ENCODE measurements around the gene PRRT1. TPM values are rescaled to one million over a fixed set of nuclear protein-coding genes. Genes with fewer than 3 reads are reported as not detected.

The PRRT1 gene
- polyA plus RNA-seq, 2 of the 4 experiments (the other 2 are of a cell fraction) = 0.19 to 0.63 TPM

DNA sequence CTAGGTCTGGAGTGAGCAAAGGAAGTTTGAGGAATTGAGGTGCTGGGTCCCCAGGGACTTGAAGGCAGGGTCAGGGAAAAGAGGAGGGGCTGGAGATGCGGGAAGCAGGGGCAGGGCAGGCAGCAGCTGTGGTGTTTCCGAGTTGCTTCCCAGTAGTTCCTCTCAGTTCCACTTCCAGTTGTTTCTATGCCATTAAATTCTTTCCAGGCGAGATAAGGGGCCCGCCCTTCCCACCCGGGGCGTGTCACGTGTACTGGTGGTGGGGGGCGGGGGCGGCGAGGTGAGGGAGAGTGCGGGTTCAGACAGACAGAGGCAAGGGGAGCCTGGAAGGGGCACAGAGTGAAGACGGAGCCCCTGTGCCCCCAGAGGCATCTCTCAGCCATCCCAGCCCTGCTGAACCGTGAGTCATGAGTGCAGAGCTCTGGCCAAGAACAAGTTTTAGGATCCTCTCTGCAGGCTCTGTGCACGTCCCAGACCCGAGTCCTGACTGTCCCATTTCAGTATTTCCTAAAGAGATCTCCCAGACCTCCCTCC lies 43.6 kb downstream of the PRRT1 start:
- ATAC-seq (peak; percentile 52 to 71; a peak in 4 of 6 replicates), FAIRE-seq (no peak), DNase-seq (ENCODE audit: low read depth in 1 of 2, low spot score in 1 of 2) (no peak)
- WGBS (ENCODE audit: missing lambda C conversion rate) = 27% methylated on average over 5 of the region's 15 CpGs
- ChIA-PET CTCF (interaction anchor here (0.6 to 5.5 kb wide), 2 partner anchors 9 to 21 kb away, joined by 3 to 39 read pairs; no protein-coding TSS in a partner anchor), POLR2A (interaction anchor here (1.5 kb wide), 1 partner anchor 15 kb away, joined by 3 read pairs; no protein-coding TSS in a partner anchor)
- no peak overlapping the region for H3K4me3 ChIP-seq
- no peaks in the 10 kb centered on the region for H3K9me3 ChIP-seq
- peak overlapping the region; percentile 41; the same call in 2 of the 3 replicates for H3K4me2 ChIP-seq
- H3K27ac ChIP-seq = peak overlapping the region in 1 of 2 experiments; percentile 55; a peak in 3 of 6 replicates
- TF ChIP-seq RCOR1 (IDR thresholded peaks at IDR 0.05; ENCODE audit: low read depth, low read length) (no peak), ZFP36 (IDR thresholded peaks at IDR 0.05; ENCODE audit: borderline replicate concordance, partially characterized antibody) (no peak), POLR2AphosphoS2 (conservative IDR thresholded peaks at IDR 0.05; ENCODE audit: low read length) (no peak), CBX8 (IDR thresholded peaks at IDR 0.05) (no peak), CEBPB (IDR thresholded peaks at IDR 0.05) (no peak), RARB (CRISPR knock-in tag; IDR thresholded peaks at IDR 0.05) (no peak), EHMT2 (IDR thresholded peaks at IDR 0.05; ENCODE audit: low read depth) (no peak), MAFK (IDR thresholded peaks at IDR 0.05; ENCODE audit: partially characterized antibody) (no peak), CBX2 (IDR thresholded peaks at IDR 0.05; ENCODE audit: borderline replicate concordance, low read depth) (no peak), FOXS1 (CRISPR knock-in tag; IDR thresholded peaks at IDR 0.05) (no peak), EHF (CRISPR knock-in tag; IDR thresholded peaks at IDR 0.05) (no peak), CHD4 (IDR thresholded peaks at IDR 0.05; ENCODE audit: borderline replicate concordance) (no peak)
- TF ChIP-seq, protein P1, sequence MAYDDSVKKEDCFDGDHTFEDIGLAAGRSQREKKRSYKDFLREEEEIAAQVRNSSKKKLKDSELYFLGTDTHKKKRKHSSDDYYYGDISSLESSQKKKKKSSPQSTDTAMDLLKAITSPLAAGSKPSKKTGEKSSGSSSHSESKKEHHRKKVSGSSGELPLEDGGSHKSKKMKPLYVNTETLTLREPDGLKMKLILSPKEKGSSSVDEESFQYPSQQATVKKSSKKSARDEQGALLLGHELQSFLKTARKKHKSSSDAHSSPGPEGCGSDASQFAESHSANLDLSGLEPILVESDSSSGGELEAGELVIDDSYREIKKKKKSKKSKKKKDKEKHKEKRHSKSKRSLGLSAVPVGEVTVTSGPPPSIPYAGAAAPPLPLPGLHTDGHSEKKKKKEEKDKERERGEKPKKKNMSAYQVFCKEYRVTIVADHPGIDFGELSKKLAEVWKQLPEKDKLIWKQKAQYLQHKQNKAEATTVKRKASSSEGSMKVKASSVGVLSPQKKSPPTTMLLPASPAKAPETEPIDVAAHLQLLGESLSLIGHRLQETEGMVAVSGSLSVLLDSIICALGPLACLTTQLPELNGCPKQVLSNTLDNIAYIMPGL (CRISPR knock-in tag; IDR thresholded peaks at IDR 0.05; ENCODE audit: borderline replicate concordance) = no peak
- TF ChIP-seq, protein P2, sequence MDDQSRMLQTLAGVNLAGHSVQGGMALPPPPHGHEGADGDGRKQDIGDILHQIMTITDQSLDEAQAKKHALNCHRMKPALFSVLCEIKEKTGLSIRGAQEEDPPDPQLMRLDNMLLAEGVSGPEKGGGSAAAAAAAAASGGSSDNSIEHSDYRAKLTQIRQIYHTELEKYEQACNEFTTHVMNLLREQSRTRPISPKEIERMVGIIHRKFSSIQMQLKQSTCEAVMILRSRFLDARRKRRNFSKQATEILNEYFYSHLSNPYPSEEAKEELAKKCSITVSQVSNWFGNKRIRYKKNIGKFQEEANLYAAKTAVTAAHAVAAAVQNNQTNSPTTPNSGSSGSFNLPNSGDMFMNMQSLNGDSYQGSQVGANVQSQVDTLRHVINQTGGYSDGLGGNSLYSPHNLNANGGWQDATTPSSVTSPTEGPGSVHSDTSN (IDR thresholded peaks at IDR 0.05) = no peak
- H3K4me1 ChIP-seq = peaks cover 15% of the 10 kb centered on the region

DNA sequence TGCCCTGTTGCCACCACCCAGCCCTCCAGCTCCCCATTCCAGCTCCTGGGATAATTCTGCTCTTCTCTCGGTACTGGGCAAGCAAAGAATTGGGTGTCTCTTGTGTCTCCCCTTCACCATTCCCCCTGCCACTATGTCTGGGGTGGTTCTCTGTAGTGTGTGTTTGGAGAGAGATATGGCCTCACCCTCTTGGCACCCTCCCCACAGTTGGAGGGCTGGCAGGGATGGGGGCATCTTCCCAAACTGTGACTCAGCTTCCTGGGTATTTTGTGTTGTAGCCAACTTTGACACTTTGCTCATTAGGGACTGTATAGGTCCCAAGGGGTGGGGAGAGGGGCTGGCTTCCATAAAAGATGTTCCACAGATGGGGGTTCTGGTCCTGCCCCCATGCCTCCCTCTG lies 44.3 kb downstream of the PRRT1 start:
- no peak overlapping the region for H3K4me3 ChIP-seq
- no peaks in the 10 kb centered on the region for H3K9me3 ChIP-seq
- DNase-seq (ENCODE audit: low read depth in 1 of 2, low spot score in 1 of 2) = no peak
- CTCF ChIA-PET = interaction anchor here (0.6 to 5.5 kb wide), 3 partner anchors 10 to 44 kb away, joined by 3 to 39 read pairs (median 5); no protein-coding TSS in a partner anchor
- no peak for TF ChIP-seq EHF (CRISPR knock-in tag; IDR thresholded peaks at IDR 0.05)
- H3K4me2 ChIP-seq = peak overlapping the region; percentile 41; the same call in 1 of the 3 replicates
- 100% methylated on average over 1 of the region's 1 CpG for WGBS (ENCODE audit: missing lambda C conversion rate)
- peaks cover 15% of the 10 kb centered on the region for H3K4me1 ChIP-seq
- no peak for FAIRE-seq
- H3K27ac ChIP-seq = no peak overlapping the region
- POLR2A ChIA-PET = interaction anchor here (0.5 to 1.5 kb wide), 2 partner anchors 14 to 21 kb away, joined by 3 read pairs; partner anchors contain the start of gene ATF6B
- no peak for ATAC-seq

DNA sequence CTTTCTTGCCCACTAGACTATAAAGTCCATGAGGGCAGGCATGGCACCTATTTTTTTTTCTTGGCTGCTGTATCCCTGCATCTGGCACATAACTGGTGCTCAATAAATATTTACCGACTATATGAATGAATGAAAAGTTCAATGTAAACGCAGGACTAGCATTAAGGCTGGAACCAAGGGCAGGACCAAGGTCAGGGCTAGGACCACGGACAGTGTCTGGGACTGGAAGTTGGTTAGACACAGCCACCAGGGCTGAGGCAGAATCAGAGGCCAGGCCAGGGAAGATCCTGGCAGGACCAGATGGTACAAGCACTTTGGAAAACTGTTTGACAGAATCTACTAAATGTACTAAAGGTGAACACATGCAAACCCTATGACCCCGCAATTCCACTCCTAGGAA lies 46.3 kb downstream of the PRRT1 start:
- no peak overlapping the region for H3K27ac ChIP-seq
- no peak overlapping the region for H3K4me2 ChIP-seq
- ATAC-seq = no peak
- WGBS (ENCODE audit: missing lambda C conversion rate) = 63% methylated on average over 4 of the region's 4 CpGs
- H3K9me3 ChIP-seq = no peaks in the 10 kb centered on the region
- FAIRE-seq = no peak
- ChIA-PET POLR2A (no interaction called here), CTCF (interaction anchor here (4.3 to 5.5 kb wide), 2 partner anchors 12 kb away, joined by 33 to 39 read pairs; no protein-coding TSS in a partner anchor)
- peaks cover 15% of the 10 kb centered on the region for H3K4me1 ChIP-seq
- no peak for TF ChIP-seq MYC (IDR thresholded peaks at IDR 0.05; ENCODE audit: borderline replicate concordance, low read length)
- TF ChIP-seq RAD21 (conservative IDR thresholded peaks at IDR 0.05 in 1 of 2, IDR thresholded peaks at IDR 0.05 in 1 of 2) = no peak
- TF ChIP-seq, protein P3, sequence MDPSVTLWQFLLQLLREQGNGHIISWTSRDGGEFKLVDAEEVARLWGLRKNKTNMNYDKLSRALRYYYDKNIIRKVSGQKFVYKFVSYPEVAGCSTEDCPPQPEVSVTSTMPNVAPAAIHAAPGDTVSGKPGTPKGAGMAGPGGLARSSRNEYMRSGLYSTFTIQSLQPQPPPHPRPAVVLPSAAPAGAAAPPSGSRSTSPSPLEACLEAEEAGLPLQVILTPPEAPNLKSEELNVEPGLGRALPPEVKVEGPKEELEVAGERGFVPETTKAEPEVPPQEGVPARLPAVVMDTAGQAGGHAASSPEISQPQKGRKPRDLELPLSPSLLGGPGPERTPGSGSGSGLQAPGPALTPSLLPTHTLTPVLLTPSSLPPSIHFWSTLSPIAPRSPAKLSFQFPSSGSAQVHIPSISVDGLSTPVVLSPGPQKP (IDR thresholded peaks at IDR 0.05; ENCODE audit: low read depth, low read length) = no peak
- peak; percentile 48; the same call in 1 of the 2 replicates for TF ChIP-seq EHMT2 (IDR thresholded peaks at IDR 0.05; ENCODE audit: low read depth)
- TF ChIP-seq FOSB (CRISPR knock-in tag; IDR thresholded peaks at IDR 0.05) = no peak
- TF ChIP-seq CHD4 (IDR thresholded peaks at IDR 0.05; ENCODE audit: borderline replicate concordance) = no peak
- no peak for TF ChIP-seq EHF (CRISPR knock-in tag; IDR thresholded peaks at IDR 0.05)
- no peak for TF ChIP-seq TFCP2L1 (CRISPR knock-in tag; IDR thresholded peaks at IDR 0.05)
- TF ChIP-seq, protein P4, sequence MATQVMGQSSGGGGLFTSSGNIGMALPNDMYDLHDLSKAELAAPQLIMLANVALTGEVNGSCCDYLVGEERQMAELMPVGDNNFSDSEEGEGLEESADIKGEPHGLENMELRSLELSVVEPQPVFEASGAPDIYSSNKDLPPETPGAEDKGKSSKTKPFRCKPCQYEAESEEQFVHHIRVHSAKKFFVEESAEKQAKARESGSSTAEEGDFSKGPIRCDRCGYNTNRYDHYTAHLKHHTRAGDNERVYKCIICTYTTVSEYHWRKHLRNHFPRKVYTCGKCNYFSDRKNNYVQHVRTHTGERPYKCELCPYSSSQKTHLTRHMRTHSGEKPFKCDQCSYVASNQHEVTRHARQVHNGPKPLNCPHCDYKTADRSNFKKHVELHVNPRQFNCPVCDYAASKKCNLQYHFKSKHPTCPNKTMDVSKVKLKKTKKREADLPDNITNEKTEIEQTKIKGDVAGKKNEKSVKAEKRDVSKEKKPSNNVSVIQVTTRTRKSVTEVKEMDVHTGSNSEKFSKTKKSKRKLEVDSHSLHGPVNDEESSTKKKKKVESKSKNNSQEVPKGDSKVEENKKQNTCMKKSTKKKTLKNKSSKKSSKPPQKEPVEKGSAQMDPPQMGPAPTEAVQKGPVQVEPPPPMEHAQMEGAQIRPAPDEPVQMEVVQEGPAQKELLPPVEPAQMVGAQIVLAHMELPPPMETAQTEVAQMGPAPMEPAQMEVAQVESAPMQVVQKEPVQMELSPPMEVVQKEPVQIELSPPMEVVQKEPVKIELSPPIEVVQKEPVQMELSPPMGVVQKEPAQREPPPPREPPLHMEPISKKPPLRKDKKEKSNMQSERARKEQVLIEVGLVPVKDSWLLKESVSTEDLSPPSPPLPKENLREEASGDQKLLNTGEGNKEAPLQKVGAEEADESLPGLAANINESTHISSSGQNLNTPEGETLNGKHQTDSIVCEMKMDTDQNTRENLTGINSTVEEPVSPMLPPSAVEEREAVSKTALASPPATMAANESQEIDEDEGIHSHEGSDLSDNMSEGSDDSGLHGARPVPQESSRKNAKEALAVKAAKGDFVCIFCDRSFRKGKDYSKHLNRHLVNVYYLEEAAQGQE (IDR thresholded peaks at IDR 0.05) = peak; percentile 84
- DNase-seq (ENCODE audit: low read depth in 1 of 2, low spot score in 1 of 2) = no peak
- H3K4me3 ChIP-seq = no peak overlapping the region
